ENCODE data around the gene PCSK9.

DNA sequence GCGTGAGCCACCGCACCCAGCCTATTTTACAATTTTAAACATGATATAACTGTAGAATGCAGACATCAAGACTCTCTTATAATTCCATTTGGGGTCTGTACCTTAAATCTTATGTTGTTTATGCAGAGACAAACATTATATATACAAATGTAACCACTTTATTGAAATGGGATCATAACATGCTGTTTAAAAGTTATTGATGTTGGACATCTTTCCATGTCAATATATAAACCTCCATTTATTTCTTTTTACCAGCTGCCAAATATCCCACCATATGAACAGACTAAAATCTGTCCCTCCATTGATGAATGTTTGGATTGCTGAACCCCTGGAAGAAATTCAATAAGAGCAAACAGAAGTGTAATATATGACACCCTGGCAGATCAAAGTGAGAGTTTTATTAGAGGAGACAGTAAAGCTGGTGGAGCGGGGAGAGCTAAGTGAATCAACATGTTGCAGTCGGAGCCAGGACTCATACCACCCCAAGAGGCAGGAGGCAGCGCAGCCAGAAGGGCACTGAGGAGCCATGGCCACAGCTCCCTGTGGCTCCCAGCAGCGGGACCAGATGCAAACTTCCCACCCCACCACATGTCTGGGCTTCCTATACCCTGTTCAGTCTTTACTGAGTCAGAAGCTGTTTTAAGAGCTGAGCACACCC lies 4.7 kb upstream of the PCSK9 start:
- TF ChIP-seq, protein P1, sequence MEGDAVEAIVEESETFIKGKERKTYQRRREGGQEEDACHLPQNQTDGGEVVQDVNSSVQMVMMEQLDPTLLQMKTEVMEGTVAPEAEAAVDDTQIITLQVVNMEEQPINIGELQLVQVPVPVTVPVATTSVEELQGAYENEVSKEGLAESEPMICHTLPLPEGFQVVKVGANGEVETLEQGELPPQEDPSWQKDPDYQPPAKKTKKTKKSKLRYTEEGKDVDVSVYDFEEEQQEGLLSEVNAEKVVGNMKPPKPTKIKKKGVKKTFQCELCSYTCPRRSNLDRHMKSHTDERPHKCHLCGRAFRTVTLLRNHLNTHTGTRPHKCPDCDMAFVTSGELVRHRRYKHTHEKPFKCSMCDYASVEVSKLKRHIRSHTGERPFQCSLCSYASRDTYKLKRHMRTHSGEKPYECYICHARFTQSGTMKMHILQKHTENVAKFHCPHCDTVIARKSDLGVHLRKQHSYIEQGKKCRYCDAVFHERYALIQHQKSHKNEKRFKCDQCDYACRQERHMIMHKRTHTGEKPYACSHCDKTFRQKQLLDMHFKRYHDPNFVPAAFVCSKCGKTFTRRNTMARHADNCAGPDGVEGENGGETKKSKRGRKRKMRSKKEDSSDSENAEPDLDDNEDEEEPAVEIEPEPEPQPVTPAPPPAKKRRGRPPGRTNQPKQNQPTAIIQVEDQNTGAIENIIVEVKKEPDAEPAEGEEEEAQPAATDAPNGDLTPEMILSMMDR (IDR thresholded peaks at IDR 0.05 in 2 of 3, conservative IDR thresholded peaks at IDR 0.05 in 1 of 3; ENCODE audit: insufficient read depth in 2 of 3, low read depth in 1 of 3, low read length in 3 of 3), result no peak
- TF ChIP-seq U2AF1 (optimal IDR thresholded peaks at IDR 0.05; ENCODE audit: low read depth, low read length) (no peak), RNF2 (IDR thresholded peaks at IDR 0.05) (no peak), JUN (IDR thresholded peaks at IDR 0.05; ENCODE audit: borderline replicate concordance, low read depth, low read length) (no peak), JUN (CRISPR knock-in tag; IDR thresholded peaks at IDR 0.05; ENCODE audit: borderline replicate concordance) (no peak), POLR2A (conservative IDR thresholded peaks at IDR 0.05) (no peak), U2AF2 (optimal IDR thresholded peaks at IDR 0.05; ENCODE audit: low read depth, low read length) (no peak), ZNF23 (CRISPR knock-in tag; IDR thresholded peaks at IDR 0.05) (no peak), CHD1 (IDR thresholded peaks at IDR 0.05; ENCODE audit: low read length) (no peak), RBM25 (IDR thresholded peaks at IDR 0.05; ENCODE audit: low read depth, low read length, severe bottlenecking) (no peak), EP300 (IDR thresholded peaks at IDR 0.05; ENCODE audit: low read length) (no peak), SMARCB1 (IDR thresholded peaks at IDR 0.05; ENCODE audit: insufficient read length, low read depth) (no peak), PREB (CRISPR knock-in tag; IDR thresholded peaks at IDR 0.05) (no peak), ATF1 (CRISPR knock-in tag; IDR thresholded peaks at IDR 0.05) (no peak), ATF1 (tag; IDR thresholded peaks at IDR 0.05) (no peak)
- TF ChIP-seq, protein P2, sequence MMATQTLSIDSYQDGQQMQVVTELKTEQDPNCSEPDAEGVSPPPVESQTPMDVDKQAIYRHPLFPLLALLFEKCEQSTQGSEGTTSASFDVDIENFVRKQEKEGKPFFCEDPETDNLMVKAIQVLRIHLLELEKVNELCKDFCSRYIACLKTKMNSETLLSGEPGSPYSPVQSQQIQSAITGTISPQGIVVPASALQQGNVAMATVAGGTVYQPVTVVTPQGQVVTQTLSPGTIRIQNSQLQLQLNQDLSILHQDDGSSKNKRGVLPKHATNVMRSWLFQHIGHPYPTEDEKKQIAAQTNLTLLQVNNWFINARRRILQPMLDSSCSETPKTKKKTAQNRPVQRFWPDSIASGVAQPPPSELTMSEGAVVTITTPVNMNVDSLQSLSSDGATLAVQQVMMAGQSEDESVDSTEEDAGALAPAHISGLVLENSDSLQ (IDR thresholded peaks at IDR 0.05), result no peak
